Measurements from ENCODE around the gene KCNIP4. TPM values are rescaled to one million over a fixed set of nuclear protein-coding genes. Genes with fewer than 3 reads are reported as not detected.

KCNIP4 gene
- total RNA-seq, 1 donor from 2014 or later = 0.59 TPM

DNA sequence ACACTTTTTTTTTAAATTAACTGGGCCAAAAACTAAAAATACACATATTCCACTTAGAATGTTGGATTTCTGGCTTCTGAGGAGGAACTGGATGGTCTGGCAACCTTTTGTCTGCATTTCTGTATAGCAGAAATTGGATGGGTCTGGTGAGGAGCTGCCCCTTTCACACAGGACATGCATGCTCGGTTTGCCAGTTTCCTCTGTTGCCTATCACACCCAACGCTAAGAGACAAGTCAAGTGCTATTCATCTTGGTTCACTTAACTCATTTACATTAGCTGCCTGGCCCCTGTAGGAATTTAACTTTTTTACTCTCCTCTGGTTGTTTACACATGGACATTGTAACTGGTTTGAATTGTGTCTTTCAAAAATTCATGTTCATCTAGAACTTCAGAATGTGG lies 1052.6 kb downstream of the KCNIP4 start:
- Histone ChIP-seq H3K4me2 (ENCODE audit: low read length) (no peak overlapping the region), H3K9me3 (ENCODE audit: insufficient read depth, low read depth, low read length) (no peaks in the 10 kb centered on the region), H3K9ac (ENCODE audit: low read length) (no peak overlapping the region), H3K36me3 (ENCODE audit: insufficient read depth, low read length) (no peaks in the 10 kb centered on the region), H3K27me3 (ENCODE audit: insufficient read depth, low read length) (no peaks in the 10 kb centered on the region), H3K4me3 (ENCODE audit: insufficient read depth, low read depth, low read length) (no peak overlapping the region), H3K79me2 (ENCODE audit: insufficient read depth, low read length) (no peaks in the 10 kb centered on the region), H3K27ac (ENCODE audit: low read depth, low read length) (no peak overlapping the region), H2AFZ (ENCODE audit: low read depth, low read length) (no peak overlapping the region), H3K4me1 (ENCODE audit: insufficient read depth, low read length) (no peaks in the 10 kb centered on the region), H4K20me1 (ENCODE audit: insufficient read depth, low read length) (no peaks in the 10 kb centered on the region)
- Mint-ChIP-seq H3K36me3 (ENCODE audit: low read depth, unreplicated experiment) (no peaks in the 10 kb centered on the region), H3K4me1 (ENCODE audit: low read depth, unreplicated experiment) (no peaks in the 10 kb centered on the region), H3K27ac (ENCODE audit: unreplicated experiment) (no peak overlapping the region), H3K4me3 (ENCODE audit: unreplicated experiment) (no peak overlapping the region), H3K9me3 (ENCODE audit: unreplicated experiment) (no peaks in the 10 kb centered on the region), H3K27me3 (ENCODE audit: low read depth, unreplicated experiment) (no peaks in the 10 kb centered on the region)
- DNase-seq (ENCODE audit: low read depth) = no peak
- TF ChIP-seq CTCF (IDR thresholded peaks at IDR 0.05; ENCODE audit: insufficient read depth, low read depth, low read length) = no peak
- TF ChIP-seq EZH2 (IDR thresholded peaks at IDR 0.05; ENCODE audit: insufficient read depth, low read length) = no peak
- FAIRE-seq = no peak

GRCh38 chr4:20895208-20895607 lies 1053.4 kb downstream of the KCNIP4 start:
- TF ChIP-seq EZH2 (IDR thresholded peaks at IDR 0.05; ENCODE audit: insufficient read depth, low read length) (no peak), CTCF (IDR thresholded peaks at IDR 0.05; ENCODE audit: insufficient read depth, low read depth, low read length) (no peak)

DNA sequence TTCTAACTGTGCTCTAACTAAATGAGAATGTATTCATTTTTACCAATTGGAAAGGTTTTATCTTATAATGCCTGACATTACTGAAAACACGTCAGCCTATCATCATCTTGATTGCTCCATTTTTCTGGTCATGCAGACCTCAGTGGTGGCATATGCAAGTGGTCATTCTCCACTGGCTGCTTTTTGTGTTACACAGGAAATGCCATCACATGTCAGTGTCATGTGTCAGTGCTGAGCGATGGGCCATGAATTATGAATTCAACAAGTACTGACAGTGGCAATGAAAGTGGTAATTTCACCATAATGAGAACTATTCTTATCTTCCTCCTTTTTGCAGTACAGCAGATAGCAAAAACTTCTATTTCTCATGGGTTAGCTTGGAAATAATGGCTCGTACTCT lies 1057.8 kb downstream of the KCNIP4 start:
- Histone ChIP-seq H3K36me3 (ENCODE audit: insufficient read depth, low read length) (no peaks in the 10 kb centered on the region), H2AFZ (ENCODE audit: low read depth, low read length) (no peak overlapping the region), H3K9ac (ENCODE audit: low read length) (no peak overlapping the region), H3K4me3 (ENCODE audit: insufficient read depth, low read depth, low read length) (no peak overlapping the region), H4K20me1 (ENCODE audit: insufficient read depth, low read length) (no peaks in the 10 kb centered on the region), H3K27me3 (ENCODE audit: insufficient read depth, low read length) (no peaks in the 10 kb centered on the region), H3K79me2 (ENCODE audit: insufficient read depth, low read length) (no peaks in the 10 kb centered on the region), H3K4me2 (ENCODE audit: low read length) (no peak overlapping the region), H3K27ac (ENCODE audit: low read depth, low read length) (no peak overlapping the region), H3K9me3 (ENCODE audit: insufficient read depth, low read depth, low read length) (no peaks in the 10 kb centered on the region), H3K4me1 (ENCODE audit: insufficient read depth, low read length) (no peaks in the 10 kb centered on the region)
- Mint-ChIP-seq H3K27me3 (ENCODE audit: low read depth, unreplicated experiment) (no peaks in the 10 kb centered on the region), H3K4me3 (ENCODE audit: unreplicated experiment) (no peak overlapping the region), H3K4me1 (ENCODE audit: low read depth, unreplicated experiment) (peaks cover 4% of the 10 kb centered on the region), H3K27ac (ENCODE audit: unreplicated experiment) (no peak overlapping the region), H3K36me3 (ENCODE audit: low read depth, unreplicated experiment) (no peaks in the 10 kb centered on the region), H3K9me3 (ENCODE audit: unreplicated experiment) (no peaks in the 10 kb centered on the region)
- no peak for TF ChIP-seq EZH2 (IDR thresholded peaks at IDR 0.05; ENCODE audit: insufficient read depth, low read length)
- TF ChIP-seq CTCF (IDR thresholded peaks at IDR 0.05; ENCODE audit: insufficient read depth, low read depth, low read length) = no peak
- DNase-seq (ENCODE audit: low read depth) = no peak
- FAIRE-seq = no peak

More at GRCh38 chr4:20895208-20895607, 1053.4 kb downstream of the KCNIP4 start:
- no peaks in the 10 kb centered on the region for H3K27me3 Mint-ChIP-seq (ENCODE audit: low read depth, unreplicated experiment)
- H3K9me3 ChIP-seq (ENCODE audit: insufficient read depth, low read depth, low read length) = no peaks in the 10 kb centered on the region
- no peaks in the 10 kb centered on the region for H3K79me2 ChIP-seq (ENCODE audit: insufficient read depth, low read length)
- H3K4me1 ChIP-seq (ENCODE audit: insufficient read depth, low read length) = no peaks in the 10 kb centered on the region
- H3K27me3 ChIP-seq (ENCODE audit: insufficient read depth, low read length) = no peaks in the 10 kb centered on the region
- H4K20me1 ChIP-seq (ENCODE audit: insufficient read depth, low read length) = no peaks in the 10 kb centered on the region
- H3K9ac ChIP-seq (ENCODE audit: low read length) = no peak overlapping the region
- H3K9me3 Mint-ChIP-seq (ENCODE audit: unreplicated experiment) = no peaks in the 10 kb centered on the region
- no peaks in the 10 kb centered on the region for H3K36me3 Mint-ChIP-seq (ENCODE audit: low read depth, unreplicated experiment)
- H3K36me3 ChIP-seq (ENCODE audit: insufficient read depth, low read length) = no peaks in the 10 kb centered on the region
- H3K27ac ChIP-seq (ENCODE audit: low read depth, low read length) = no peak overlapping the region
- H3K4me1 Mint-ChIP-seq (ENCODE audit: low read depth, unreplicated experiment) = no peaks in the 10 kb centered on the region
- no peak overlapping the region for H3K4me2 ChIP-seq (ENCODE audit: low read length)
- no peak overlapping the region for H3K4me3 Mint-ChIP-seq (ENCODE audit: unreplicated experiment)
- DNase-seq (ENCODE audit: low read depth) (no peak), FAIRE-seq (no peak)
- no peak overlapping the region for H3K27ac Mint-ChIP-seq (ENCODE audit: unreplicated experiment)
- H2AFZ ChIP-seq (ENCODE audit: low read depth, low read length) = no peak overlapping the region
- H3K4me3 ChIP-seq (ENCODE audit: insufficient read depth, low read depth, low read length) = no peak overlapping the region
